IPS DF 6.9 (cell line): ENCODE data around the gene ZZZ3.
"Not testable (repeated sequence)": the region's sequence is repeated elsewhere in the genome, so short reads cannot be mapped to it uniquely, and the experiment has no call there.

Experiments
- DNase-seq: peaks from one replicate; pipeline ENCODE4 v3.0.0-alpha.2; 2013; ENCODE audit warnings: low read depth, low spot score
- H3K27ac ChIP-seq: one replicate; pipeline ENCODE4 v1.5.1; 2013; ENCODE audit warnings: low read length, control low read depth
- H3K27me3 ChIP-seq: 2 replicates; pipeline ENCODE4 v1.6.1; 2013; ENCODE audit warnings: mild to moderate bottlenecking, low read length; ENCODE audit not compliant: control insufficient read depth, insufficient read depth
- H3K36me3 ChIP-seq: 2 replicates; pipeline ENCODE4 v1.6.1; 2013; ENCODE audit warnings: low read length; ENCODE audit not compliant: control insufficient read depth, insufficient read depth
- H3K4me1 ChIP-seq: 2 replicates; pipeline ENCODE4 v1.6.1; 2013; ENCODE audit warnings: low read length; ENCODE audit not compliant: control insufficient read depth, insufficient read depth
- H3K4me3 ChIP-seq: 2 replicates; pipeline ENCODE4 v1.5.1; 2013; ENCODE audit warnings: mild to moderate bottlenecking, low read length
- H3K9me3 ChIP-seq: 2 replicates; pipeline ENCODE4 v1.6.1; 2013; ENCODE audit warnings: low read length, inconsistent platforms; ENCODE audit not compliant: control insufficient read depth, insufficient read depth
- WGBS: extraction: QIAGEN DNeasy Blood & Tissue Kit; methylation state at CpG from one replicate; pipeline ENCODE4 v1.1.7; 2013; ENCODE audit warnings: mixed read lengths, missing lambda C conversion rate; ENCODE audit not compliant: insufficient read length, insufficient coverage; 5-methylcytosine and 5-hydroxymethylcytosine counted together

The ZZZ3 gene

GRCh38 chr1:77682460-77683159 lies at the start of gene ZZZ3:
Gene ZZZ3 (minus strand): TSS chr1:77682658. CDS start chr1:77633354, 49,304 bp downstream.
- H3K36me3 ChIP-seq: no peaks in the 10 kb centered on the region
- no peaks in the 10 kb centered on the region for H3K4me1 ChIP-seq
- peak; percentile 79 for DNase-seq
- H3K27ac ChIP-seq: no peak within 1 kb of the TSS
- peak within 1 kb of the TSS; percentile 86 for H3K4me3 ChIP-seq
- WGBS: no CpG with 5 or more reads among the region's 56 CpGs
- H3K27me3 ChIP-seq: no peaks in the 10 kb centered on the region
- H3K9me3 ChIP-seq: no peaks in the 10 kb centered on the region

DNA sequence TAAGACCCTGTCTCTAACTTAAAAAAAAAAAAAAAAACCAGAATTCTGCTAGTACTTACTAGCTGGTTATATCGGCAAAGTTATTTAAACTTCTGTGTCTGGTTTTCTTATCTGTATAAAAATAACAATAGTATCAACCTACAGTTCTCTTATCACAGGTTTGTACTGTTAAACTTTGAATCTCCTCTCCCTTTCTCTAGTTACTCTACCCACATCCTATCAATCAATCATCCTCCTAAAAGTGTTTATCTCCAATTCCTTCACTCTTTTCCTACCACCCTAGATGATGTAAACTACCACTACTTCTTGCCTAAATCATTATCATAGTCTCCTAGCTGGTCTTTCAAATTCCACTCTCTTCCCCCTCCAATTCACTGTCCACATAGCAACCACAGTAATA lies 49.6 kb upstream of the ZZZ3 start:
- WGBS: no CpG with 5 or more reads among the region's 1 CpG
- no peaks in the 10 kb centered on the region for H3K36me3 ChIP-seq
- no peak overlapping the region for H3K4me3 ChIP-seq
- H3K4me1 ChIP-seq: no peaks in the 10 kb centered on the region
- H3K27me3 ChIP-seq: no peaks in the 10 kb centered on the region
- H3K27ac ChIP-seq: no peak overlapping the region
- DNase-seq: no peak
- H3K9me3 ChIP-seq: no peaks in the 10 kb centered on the region

- no peaks in the 10 kb centered on the region for H3K4me1 ChIP-seq
- DNase-seq: no peak
- H3K27ac ChIP-seq: no peak overlapping the region
- WGBS: no CpG with 5 or more reads among the region's 4 CpGs
- H3K9me3 ChIP-seq: no peaks in the 10 kb centered on the region
- no peak overlapping the region for H3K4me3 ChIP-seq
- no peaks in the 10 kb centered on the region for H3K27me3 ChIP-seq
- H3K36me3 ChIP-seq: peaks cover 2% of the 10 kb centered on the region; the same call in 1 of the 2 replicates
Measured at GRCh38 chr1:77725706-77726105, 43.2 kb upstream of the ZZZ3 start.

DNA sequence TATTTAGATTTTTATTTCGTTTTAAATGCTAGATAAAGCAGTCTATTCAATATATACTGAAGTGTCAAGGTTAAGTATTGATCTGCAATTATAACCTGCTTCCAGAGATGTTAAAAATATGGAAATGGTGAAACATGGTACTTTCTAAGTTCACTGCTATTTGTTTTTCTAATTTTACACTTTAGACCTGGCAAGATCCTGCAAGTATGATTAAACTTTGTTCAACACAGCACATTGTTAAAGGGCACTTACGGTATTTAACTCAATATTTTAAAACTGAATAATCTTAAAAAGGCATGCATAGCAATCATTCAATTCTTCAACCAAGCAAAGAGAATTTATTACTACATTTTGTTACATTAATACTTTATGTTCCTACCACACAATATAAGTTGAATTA lies 35.7 kb upstream of the ZZZ3 start:
- no peaks in the 10 kb centered on the region for H3K4me1 ChIP-seq
- no peaks in the 10 kb centered on the region for H3K9me3 ChIP-seq
- WGBS: no CpG with 5 or more reads among the region's 2 CpGs
- H3K27me3 ChIP-seq: no peaks in the 10 kb centered on the region
- DNase-seq: no peak
- H3K36me3 ChIP-seq: peaks cover 2% of the 10 kb centered on the region; the same call in 1 of the 2 replicates
- no peak overlapping the region for H3K27ac ChIP-seq
- H3K4me3 ChIP-seq: no peak overlapping the region

- Histone ChIP-seq H3K36me3 (peaks cover 3% of the 10 kb centered on the region; the same call in 1 of the 2 replicates), H3K4me1 (no peaks in the 10 kb centered on the region), H3K27ac (no peak overlapping the region), H3K4me3 (no peak overlapping the region), H3K9me3 (no peaks in the 10 kb centered on the region), H3K27me3 (no peaks in the 10 kb centered on the region)
- DNase-seq: no peak
- WGBS: no CpG with 5 or more reads among the region's 4 CpGs
Measured at GRCh38 chr1:77716065-77716464, 33.6 kb upstream of the ZZZ3 start.

DNA sequence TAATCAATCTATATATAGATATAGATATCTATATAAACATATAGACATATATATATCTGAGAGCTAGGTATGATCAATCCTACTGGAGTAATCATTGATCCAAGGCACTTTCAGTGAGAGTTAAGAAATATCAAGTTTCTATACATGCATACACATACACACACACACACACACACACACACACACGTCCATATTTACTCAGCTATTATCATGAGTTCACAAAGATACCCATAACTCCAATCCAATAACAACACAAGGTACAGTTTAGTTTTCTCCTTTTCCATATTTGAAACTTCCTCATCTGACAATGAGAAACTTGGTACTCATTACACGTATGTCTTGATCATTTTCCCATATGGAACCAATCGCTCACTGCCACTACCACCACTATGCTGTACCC lies 27.3 kb upstream of the ZZZ3 start:
- no peaks in the 10 kb centered on the region for H3K4me1 ChIP-seq
- no peaks in the 10 kb centered on the region for H3K27me3 ChIP-seq
- peaks cover 7% of the 10 kb centered on the region; the same call in 1 of the 2 replicates for H3K36me3 ChIP-seq
- WGBS: 100% methylated on average over 1 of the region's 3 CpGs
- no peak overlapping the region for H3K4me3 ChIP-seq
- DNase-seq: no peak
- no peak overlapping the region for H3K27ac ChIP-seq
- no peaks in the 10 kb centered on the region for H3K9me3 ChIP-seq

GRCh38 chr1:77706321-77706720 lies 23.9 kb upstream of the ZZZ3 start:
- H3K27ac ChIP-seq: no peak overlapping the region
- peaks cover 4% of the 10 kb centered on the region; the same call in 1 of the 2 replicates for H3K36me3 ChIP-seq
- H3K27me3 ChIP-seq: no peaks in the 10 kb centered on the region; the same call in 1 of the 2 replicates
- no peaks in the 10 kb centered on the region for H3K9me3 ChIP-seq
- no peak for DNase-seq
- WGBS: no CpG with 5 or more reads among the region's 4 CpGs
- H3K4me3 ChIP-seq: no peak overlapping the region
- no peaks in the 10 kb centered on the region for H3K4me1 ChIP-seq

GRCh38 chr1:77704736-77705135 lies 22.3 kb upstream of the ZZZ3 start:
- H3K4me1 ChIP-seq: no peaks in the 10 kb centered on the region
- no peaks in the 10 kb centered on the region; the same call in 1 of the 2 replicates for H3K27me3 ChIP-seq
- no peaks in the 10 kb centered on the region for H3K9me3 ChIP-seq
- DNase-seq: no peak
- no CpG with 5 or more reads among the region's 2 CpGs for WGBS
- no peaks in the 10 kb centered on the region for H3K36me3 ChIP-seq
- H3K4me3 ChIP-seq: no peak overlapping the region
- H3K27ac ChIP-seq: no peak overlapping the region

- not testable (repeated sequence) for H3K36me3 ChIP-seq, H3K27me3 ChIP-seq, H3K4me3 ChIP-seq, H3K4me1 ChIP-seq, H3K9me3 ChIP-seq, H3K27ac ChIP-seq, DNase-seq
- WGBS: no CpG with 5 or more reads among the region's 1 CpG
Measured at GRCh38 chr1:77699673-77700072, 17.2 kb upstream of the ZZZ3 start.

DNA sequence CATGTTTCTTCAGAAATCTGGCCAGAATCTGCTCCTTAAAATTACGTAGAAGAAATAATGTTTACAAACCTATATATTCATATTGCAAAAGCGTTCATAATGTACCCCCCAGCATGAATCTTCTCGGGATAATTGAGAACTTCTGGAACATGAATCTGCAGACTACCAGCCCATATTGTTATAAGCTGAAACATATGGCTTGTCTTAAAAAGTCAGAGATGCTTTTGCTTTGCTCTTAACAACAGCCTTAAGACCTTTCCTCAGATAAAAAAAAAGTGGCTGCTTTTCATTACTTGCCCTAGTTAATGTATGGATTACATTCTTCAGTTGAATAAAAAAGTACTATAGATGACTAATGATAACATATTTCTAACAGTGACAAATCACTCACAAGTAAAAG lies 15.0 kb upstream of the ZZZ3 start:
- Histone ChIP-seq H3K9me3 (no peaks in the 10 kb centered on the region), H3K27ac (no peak overlapping the region), H3K27me3 (no peaks in the 10 kb centered on the region; the same call in 1 of the 2 replicates), H3K4me3 (no peak overlapping the region), H3K4me1 (no peaks in the 10 kb centered on the region), H3K36me3 (no peaks in the 10 kb centered on the region)
- no CpG with 5 or more reads among the region's 3 CpGs for WGBS
- no peak for DNase-seq

GRCh38 chr1:77688939-77689338 lies 6.5 kb upstream of the ZZZ3 start:
- H3K4me1 ChIP-seq: no peaks in the 10 kb centered on the region
- no peak for DNase-seq
- no CpG with 5 or more reads among the region's 3 CpGs for WGBS
- H3K27ac ChIP-seq: no peak overlapping the region
- H3K27me3 ChIP-seq: no peaks in the 10 kb centered on the region
- no peaks in the 10 kb centered on the region for H3K9me3 ChIP-seq
- no peaks in the 10 kb centered on the region for H3K36me3 ChIP-seq
- H3K4me3 ChIP-seq: no peak overlapping the region
